ENCODE measurements around the gene TMPRSS6.
"Not testable (repeated sequence)": the region's sequence is repeated elsewhere in the genome, so short reads cannot be mapped to it uniquely, and the experiment has no call there.

The TMPRSS6 gene

GRCh38 chr22:37083914-37084313 is 25.6 kb downstream of the TMPRSS6 start:
- no peak for DNase-seq

- DNase-seq = no peak
Observed at GRCh38 chr22:37082251-37082873, 27.2 kb downstream of the TMPRSS6 start.

GRCh38 chr22:37080838-37081237 is 28.7 kb downstream of the TMPRSS6 start:
- no peak for DNase-seq

DNA sequence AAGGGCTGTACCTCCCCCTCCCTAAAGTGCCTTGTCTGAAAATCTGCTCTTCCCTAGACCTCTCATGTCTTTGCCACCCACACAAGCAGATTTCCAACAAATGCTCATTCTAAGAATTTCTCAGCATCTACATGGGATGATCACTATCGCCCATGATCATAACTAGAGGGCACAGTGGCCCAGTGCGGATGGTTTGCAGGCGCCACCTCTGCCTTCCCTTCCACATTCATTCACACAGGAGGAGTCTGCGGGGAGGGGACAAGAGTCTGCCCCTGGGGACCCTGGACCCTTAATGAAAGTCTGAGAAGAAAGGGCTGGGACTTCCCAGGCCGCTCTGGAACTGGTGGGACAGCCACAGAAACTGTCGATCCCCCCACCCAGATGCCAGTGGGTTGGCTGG is 29.1 kb downstream of the TMPRSS6 start:
- DNase-seq = no peak

DNA sequence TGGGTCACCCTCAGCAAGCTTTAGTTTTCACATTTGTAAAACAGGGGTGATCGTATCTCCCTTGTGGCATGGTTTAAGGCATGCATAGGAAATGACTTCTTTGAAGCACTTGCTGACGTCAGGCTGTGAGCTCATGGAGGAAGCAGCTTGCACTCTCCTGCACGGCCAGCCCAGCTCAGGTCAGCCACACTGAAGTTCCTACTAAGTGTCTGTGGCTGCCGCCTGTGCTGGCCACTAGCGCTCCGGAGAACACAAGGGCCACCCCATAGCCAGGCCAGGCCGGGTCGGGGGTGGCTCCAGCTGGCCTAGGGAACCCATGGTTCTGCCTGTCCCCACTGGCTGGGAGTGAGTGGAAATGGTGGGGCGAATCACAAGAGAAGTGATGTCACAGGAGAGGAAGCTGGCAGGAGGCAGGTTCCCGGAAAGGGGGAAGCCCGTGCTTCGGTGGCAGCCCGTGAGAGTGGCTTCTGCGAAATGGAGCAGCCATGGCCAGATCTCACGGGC is 29.8 kb downstream of the TMPRSS6 start:
- DNase-seq = no peak

- no peak for DNase-seq
Observed at GRCh38 chr22:37079158-37079557, 30.4 kb downstream of the TMPRSS6 start.

- DNase-seq = peak; percentile 28
Observed at GRCh38 chr22:37077802-37078448, 31.6 kb downstream of the TMPRSS6 start.

DNA sequence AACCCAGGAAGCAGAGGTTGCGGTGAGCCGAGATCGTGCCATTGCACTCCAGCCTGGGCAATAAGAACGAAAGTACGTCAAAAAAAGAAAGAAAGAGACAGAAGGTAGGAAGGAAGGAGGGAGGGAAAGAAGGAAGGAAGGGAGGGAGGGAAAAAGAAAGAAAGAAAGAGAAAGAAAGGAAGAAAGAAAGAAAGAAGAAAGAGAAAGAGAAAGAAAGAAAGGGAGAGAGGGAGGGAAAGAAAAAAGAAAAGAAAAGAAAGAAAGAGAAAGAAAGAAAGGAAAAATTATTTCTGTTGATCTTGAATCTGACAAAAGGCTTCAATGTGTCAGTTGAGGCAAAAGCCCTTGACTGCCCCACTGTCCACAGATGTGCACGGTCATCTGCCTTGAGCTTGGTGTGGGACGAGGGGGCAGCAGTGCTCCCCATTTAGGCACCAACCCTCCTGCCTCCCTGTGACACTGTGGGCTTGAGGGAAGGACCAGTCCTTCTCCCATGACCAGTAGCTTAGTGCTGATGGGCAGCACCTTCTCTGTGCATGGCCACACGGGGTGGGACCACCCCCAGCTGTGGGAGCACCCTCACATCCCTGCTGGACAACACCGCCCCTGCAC is 33.6 kb downstream of the TMPRSS6 start:
- DNase-seq = no peak

GRCh38 chr22:37075046-37075445 is 34.5 kb downstream of the TMPRSS6 start:
- no peak for DNase-seq

DNA sequence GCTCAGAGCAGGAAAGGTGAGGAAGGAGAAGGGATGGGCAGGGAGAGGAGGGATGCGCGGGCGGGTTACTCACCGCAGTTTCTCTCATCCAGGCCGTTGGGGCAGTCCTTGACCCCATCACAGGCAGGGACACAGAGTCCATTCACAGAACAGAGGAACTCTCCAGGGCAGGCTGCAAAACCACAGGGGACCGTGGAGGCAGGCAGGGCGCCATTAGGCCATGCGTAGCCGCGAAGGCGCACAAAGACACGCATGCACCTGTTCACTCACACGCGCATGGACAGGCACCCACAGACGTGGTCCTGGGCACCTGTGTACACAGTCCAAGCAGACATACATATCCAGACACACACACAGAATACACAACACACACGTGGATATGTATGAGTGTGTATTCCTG is 35.0 kb downstream of the TMPRSS6 start:
- no peak for DNase-seq

DNA sequence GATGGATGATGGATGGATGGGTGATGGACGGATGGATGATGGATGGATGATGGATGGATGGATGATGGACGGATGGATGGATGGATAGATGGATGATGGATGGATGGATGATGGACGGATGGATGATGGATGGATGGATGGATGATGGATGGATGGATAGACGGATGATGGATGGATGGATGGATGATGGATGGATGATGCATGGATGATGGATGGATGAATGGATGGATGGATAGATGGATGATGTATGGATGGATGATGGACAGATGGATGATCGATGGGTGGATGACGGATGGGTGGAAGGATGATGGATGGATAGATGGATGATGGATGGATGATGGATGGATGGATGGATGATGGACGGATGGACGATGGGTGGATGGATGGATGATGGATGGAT is 36.8 kb downstream of the TMPRSS6 start:
- DNase-seq = no peak

GRCh38 chr22:37071850-37072592 is 37.5 kb downstream of the TMPRSS6 start:
- DNase-seq = not testable (repeated sequence)

- DNase-seq = no peak
Observed at GRCh38 chr22:37070744-37071143, 38.8 kb downstream of the TMPRSS6 start.

DNA sequence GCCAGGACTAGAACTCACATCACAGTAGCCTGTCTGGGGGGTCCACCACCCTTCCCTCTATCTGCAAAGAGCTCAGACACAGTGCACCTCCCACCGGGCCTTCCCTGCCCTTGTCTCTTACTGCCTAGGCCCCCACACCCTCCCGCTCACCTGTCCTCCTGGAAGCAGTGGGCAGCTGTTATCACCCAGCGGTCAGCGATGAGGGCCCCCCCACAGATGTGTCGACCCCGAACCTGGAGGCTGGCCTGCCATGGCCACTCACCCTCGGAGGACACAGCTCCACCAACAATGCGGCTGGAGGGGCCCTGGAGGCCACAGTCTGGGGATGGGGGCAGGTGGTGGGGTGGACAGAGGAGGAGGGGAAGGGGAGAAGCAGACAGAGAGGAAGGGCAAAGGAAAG is 39.2 kb downstream of the TMPRSS6 start:
- no peak for DNase-seq

GRCh38 chr22:37069719-37070118 is 39.8 kb downstream of the TMPRSS6 start:
- DNase-seq = no peak

DNA sequence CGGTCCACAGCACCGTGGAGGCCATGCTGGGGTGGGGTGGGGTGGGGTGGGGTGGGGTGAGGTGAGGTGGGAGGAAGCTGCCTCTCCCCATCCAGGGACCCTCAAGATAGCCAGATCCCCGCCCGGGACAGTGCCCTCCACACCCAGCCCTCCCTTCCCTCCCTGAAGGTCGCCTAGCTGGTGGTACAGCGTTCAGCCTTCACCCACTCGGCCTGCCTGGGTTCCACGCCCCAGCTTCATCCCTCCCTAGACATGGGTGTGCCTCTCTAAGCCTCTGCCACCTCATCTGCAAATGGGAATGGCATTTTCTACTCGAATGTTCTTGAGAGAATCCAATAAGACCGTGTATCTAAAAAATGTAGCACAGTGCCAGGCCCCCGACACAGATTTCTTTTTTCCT is 40.2 kb downstream of the TMPRSS6 start:
- DNase-seq = no peak

- DNase-seq = no peak
Observed at GRCh38 chr22:37068859-37069258, 40.7 kb downstream of the TMPRSS6 start.

DNA sequence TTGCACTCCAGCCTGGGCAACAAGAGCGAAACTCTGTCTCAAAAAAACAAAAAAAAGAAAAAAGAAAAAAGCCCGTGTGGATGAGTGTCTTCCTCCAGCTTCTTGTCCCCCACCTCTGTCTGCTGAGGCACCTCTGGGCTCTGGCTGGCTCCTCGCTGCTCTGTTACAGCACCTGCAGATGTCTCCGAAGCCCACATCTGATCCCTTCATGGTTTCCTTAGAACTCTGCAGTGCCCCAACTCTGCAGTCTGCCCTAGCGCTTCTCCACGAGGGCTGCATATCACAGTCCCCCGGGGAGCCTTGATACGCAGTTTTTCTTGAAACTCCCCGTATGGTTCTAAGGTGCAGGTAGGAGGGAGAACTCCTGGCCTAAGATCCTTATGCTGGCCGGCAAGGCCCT is 42.1 kb downstream of the TMPRSS6 start:
- DNase-seq = no peak

GRCh38 chr22:37065961-37066360 is 43.6 kb downstream of the TMPRSS6 start:
- DNase-seq = no peak

DNA sequence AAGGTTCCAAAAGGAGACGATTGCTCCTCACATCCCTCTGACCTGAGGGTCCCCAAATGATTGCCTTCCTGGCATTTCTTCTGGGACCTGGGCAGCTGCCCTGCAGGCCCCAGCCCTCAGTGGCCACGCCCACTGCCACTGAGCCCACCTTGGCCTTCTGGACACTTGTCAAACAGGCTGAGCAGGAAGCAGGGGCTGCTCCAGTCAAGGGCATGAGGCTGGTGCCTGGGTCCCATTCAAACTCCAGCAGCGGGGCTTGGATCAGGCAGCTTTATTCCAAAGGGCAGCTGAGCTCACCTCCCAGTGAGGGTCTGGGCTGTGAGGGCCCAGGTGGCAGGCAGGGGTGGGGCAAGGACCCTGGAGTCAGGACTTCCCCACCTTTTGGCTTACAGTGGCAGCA is 44.3 kb downstream of the TMPRSS6 start:
- DNase-seq = no peak

DNA sequence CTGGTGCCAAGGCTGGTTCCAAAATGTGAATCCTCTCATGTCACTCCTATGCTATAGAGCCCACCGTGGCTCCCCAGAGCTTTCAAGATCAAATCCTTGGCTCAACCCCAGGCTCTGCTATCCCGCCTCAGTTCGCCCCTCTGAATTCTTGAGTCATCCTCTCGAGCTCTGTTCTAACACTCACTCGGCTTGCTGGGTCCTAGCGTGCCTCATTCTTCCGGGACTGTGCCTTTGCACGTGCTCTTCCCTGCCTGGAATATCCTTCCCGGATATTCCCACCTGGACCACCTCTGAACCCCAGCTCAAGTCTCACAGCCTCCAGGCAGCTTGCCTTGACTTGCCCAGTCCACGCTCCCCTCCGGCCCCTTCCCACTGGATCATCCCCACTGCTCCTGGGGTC is 45.0 kb downstream of the TMPRSS6 start:
- no peak for DNase-seq

DNA sequence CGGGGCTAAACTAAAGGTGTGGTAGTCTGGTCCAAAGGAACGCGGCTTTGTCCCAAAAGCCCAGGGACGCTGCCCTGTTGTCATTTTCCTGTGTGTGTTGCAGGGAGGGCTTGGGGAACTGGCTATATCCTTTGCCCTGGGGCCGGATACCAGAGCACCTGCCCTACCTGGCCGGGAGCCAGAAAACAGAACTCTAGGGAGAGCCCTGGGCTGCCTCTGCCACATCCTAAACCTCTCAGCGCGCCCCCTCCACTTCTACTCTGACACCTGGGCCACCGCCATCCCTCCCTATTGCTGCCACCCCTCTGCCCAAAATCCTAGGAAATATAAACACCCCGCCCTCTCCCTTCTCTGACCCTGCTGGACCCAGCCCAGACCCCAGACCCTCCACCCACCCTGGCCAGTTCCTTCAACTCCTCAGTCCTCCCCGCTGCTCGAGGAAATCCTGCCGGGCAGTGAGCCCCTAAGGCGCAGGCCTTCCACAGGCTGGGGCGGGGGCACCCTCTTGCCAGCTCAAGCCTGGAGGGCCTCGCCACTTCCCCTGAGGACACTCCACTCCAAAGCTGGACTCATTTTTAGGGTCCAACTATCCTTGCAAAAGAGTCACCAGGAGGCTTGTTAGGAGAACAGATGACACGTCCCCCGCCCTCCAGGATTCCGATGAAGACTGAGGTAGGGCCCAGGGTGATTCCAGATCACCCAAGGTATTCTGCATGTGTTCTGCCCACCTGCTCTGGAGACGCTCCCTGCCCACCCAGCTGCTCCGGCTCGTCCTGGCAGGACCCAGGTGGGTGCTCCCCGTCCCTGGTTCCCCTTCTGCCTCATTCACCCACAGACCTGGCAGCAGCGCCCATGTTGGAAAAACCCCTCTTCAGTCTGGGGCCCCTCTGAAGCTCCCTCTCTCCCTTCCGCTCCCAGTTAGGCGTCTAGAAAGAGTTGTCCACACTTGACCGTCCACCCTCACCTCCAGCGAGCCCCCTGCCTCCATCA is 45.8 kb downstream of the TMPRSS6 start:
- peak; percentile 76 for DNase-seq
